ENCODE data around the gene RPL22L1. TPM values are rescaled to one million over a fixed set of nuclear protein-coding genes. Genes with fewer than 3 reads are reported as not detected.
"Not testable (repeated sequence)": the region's sequence is repeated elsewhere in the genome, so short reads cannot be mapped to it uniquely, and the experiment has no call there.

Gene RPL22L1
- polyA plus RNA-seq (2014; cell fraction: cytosol; rRNA removed) = 288 and 306 TPM in 2 replicates
- polyA plus RNA-seq (2014; cell fraction: nucleus; rRNA removed) = 316 and 423 TPM in 2 replicates

DNA sequence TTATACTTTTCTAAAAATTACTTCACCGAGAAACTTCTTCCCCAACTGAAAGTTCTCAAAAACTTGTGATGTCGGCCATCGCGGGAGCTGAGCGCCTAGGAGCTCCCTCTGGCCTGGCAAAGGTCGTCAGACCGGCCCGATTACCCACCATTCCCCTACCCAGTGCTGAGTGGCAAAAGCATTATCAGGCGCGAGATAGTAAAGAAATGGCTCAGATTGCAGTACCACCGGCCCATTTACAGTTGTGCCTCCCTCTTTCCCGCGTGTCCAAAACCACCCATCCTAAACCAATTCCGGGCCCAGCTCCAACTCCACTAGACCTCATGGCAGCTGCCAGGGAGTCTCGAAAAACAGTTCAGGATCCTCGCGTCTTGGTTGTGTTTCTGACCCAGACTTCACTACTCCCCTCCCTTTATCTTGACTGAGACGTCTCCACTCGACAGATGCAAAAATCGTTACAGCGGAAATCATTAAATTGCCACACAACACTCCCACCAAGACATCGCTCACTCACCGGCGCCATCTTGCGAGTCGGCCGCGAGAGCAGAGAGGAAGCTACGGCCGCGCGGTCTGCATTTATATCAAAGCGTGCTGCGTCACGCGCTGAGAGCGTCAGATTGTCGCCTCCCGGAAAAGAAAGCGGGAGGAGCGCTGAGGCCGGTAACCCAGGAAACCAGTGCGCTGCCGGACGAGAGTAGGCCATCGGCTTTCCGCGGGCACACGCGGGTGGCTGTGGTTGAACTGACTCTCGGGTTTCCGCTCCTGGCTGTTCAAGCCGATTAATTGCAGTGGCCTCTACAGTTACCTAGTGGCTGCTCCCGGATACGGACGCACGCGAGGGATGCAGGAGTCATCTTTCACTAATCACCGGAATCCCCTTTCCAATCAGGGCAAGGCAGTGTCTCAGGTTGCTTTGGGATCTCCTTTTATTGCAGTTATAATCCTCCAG, at the start of gene RPL22L1:
TSS of gene RPL22L1 (minus strand) at position 551 of the 949 bp plus-strand sequence. CDS start at position 523, 28 bp downstream.
- peak; percentile 97 for DNase-seq (ENCODE audit: low spot score)

DNA sequence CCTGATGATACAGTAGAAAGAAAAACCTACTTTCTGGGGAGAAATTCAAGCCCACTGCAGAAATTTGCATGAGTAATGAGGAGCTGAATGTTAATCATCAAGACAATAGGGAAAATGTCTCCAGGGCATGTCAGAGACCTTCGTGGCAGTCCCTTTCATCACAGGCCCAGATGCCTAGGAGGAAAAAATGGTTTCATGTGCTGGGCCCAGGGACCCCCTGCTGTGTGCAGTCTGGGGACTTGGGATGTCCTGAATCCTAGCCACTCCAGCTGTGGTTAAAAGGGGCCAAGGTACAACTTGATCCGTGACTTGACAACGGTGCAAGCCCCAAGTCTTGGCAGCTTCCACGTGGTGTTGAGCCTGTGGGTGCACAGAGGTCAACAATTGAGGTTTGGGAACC, 48.7 kb upstream of the RPL22L1 start:
- DNase-seq (ENCODE audit: low spot score) = no peak

DNA sequence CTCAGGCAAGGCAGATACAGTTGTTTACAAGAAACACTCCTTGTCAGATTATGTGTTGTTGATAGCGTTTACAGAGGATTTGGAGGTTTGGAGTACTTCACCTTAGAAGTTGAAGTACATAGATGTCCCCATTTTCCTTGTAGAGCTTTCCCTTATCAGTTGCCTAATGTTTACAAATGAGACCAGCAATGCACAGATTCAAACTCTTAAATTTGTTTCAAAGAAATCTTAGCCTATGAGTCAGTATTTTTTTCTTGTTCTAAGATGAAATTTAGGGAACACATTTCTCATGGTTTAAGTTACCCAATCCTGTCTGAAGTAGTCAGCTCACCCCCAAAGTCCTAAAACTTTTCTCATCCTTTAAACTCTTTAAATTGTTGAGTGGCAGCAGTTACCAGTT, 44.7 kb upstream of the RPL22L1 start:
- no peak for DNase-seq (ENCODE audit: low spot score)

DNA sequence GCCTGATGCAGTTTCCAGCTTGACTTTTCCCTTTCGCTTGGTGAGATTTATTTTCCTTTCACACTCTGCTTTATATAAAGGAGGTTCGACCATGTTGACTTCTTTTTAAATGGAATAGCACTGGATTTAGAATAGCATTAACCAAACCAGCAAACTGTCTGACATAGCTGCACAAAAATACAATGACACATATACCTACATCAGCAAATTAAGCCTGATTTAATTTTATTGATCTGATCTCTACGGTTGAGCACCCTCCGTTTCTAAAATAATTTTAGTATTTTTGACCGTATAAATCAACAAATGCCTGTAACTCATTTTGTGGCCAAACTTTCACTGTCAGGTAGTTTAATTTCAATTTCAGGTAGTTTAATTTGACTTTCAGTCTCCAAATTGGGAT, 44.2 kb upstream of the RPL22L1 start:
- DNase-seq (ENCODE audit: low spot score) = no peak

DNA sequence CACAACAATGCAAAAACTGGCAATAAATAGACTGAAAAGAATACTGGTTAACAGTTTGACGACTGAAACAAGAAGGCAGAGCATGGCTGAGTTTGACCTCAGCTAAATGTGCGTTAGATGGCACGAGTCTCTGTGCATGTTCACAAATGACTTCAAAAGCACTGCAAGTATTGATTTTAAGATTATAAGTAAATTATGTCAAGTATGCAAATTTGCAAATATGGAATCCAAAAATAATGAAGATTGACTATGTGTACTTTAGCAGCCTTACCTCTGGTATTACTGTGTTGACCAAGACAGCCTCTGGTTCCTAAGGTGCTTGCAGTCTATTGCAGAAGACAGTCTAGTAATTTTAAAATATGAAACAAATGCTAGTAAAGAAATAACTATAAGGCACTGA, 41.1 kb upstream of the RPL22L1 start:
- no peak for DNase-seq (ENCODE audit: low spot score)

DNA sequence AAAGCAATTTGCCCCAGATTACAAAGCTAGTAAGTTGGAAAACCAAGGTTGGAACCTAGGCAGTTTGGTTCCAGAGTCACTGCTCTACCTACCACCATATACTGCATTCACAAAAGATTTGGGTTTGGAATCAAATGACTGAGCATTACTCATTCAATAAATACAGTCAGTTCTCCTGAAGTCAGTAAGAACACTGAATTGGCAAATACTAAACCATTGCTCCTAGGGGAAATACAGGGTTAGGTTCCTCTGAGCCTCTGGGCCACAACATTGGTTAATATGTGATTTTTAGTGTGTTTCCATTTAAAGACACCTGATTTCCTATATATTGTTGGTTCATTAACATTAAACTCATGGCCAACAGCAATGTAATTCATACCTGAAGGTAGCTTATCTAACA, 40.5 kb upstream of the RPL22L1 start:
- DNase-seq (ENCODE audit: low spot score) = no peak

DNA sequence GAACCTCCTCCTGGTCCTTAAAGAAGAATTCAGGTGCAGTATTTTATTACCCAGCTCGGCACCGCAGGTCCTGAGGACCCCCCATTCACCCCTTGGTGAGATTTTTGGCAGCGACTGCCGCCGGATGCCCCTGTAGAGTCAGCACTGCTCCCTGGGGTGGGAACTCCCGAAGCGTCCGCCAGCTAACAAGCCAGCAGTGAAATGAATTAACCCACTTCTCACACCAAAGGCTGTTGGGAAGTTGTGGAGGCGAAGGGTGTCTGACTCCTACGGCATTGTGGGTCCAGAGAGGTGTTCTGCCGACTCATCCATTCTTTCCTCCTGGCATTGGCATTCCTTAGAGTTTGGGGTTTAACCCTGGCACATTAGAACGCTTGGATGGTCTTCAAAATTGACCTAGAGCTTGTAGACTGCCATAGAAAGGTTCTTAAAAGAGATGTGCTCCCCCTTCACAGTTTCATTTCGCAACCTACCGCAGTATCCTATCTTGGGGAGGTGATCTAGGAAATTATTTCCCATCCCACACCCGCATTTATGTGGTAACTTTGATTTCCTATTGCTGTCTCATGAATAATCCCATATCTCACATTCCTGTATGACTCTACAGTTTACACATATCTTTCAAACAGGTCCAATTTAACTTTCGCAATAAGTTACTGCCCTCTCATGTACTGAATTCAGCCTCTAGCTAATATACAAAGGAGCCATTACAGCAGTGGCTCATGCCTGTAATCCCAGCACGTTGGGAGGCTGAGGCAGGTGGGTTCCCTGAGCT, 39.3 kb upstream of the RPL22L1 start:
- DNase-seq (ENCODE audit: low spot score) = no peak

DNA sequence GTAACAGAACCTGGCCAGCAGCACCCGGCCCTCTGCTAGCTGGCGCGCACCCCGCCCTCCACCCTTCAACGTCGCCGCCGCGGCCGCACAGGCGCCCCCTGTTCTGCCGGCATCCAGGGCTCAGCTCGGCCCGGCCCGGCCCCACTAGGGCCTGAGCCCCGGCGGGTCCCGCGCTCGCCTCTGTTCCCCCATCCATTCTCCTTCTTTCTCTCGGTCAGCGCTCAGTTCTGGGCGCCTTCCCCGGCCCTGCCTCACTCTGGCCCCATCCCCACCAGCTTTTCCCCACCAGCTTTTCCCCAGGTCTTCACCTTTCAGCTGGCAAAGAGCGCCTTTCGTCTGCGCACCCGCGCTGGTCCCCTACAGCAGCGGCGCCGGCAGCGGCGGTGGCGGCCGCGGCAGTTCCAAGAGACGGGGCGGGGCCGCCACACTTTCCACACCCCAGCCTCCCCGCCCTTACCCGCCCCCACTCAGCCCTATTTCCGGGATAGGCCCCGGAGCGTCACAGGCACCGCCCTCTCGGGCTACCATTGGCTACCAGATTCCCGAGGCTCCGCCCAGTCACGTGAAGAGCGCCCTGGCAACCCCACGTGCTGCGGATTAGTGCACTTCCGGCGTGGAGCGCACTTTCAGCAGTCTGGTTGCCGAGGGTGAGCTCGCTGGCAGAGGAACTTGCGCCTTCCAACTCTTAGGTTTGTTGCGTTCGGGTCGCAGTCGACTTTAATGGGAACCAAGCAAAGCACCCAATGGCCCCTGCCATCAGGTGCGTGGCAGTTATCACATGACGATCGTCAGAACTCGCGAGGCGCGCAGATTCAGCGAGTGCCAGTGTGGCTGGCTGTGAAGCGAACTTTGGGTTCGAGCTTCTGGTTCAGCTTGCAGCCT, 38.5 kb upstream of the RPL22L1 start, which contains the start of gene EIF5A2:
TSS of gene EIF5A2 (minus strand) at position 403 of the 882 bp plus-strand sequence. CDS start 831 bp downstream, outside the sequence.
- DNase-seq (ENCODE audit: low spot score) = peak; percentile 97

DNA sequence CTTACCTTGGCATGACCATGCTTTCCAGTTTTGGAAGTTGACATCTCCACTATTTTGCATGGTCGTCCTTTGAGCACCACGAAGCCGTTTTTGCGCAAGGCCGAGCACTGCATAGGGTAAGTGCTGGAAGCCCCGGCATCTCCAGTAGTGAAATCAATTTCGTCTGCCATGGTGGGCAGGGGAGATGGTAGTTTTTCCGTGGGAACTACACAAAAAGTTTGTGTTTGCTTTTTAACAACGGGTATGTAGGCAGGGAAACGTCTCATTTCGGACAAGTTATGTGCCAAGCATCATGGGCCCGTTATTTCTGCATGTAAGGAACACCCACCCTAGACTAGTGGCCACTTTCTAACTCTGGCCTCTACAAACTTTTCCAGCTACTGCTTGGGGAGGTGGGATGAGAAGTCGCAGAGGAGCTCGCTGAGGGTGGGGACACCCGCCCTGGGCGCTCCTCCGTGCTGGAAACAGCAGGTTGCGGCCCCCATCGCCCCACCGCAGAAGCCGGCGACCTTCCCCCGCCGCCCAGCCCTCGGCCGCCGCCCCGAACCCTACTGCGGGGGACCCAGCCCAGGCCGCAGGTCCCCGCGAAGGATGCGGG, 37.7 kb upstream of the RPL22L1 start:
- peak; percentile 19 for DNase-seq (ENCODE audit: low spot score)

DNA sequence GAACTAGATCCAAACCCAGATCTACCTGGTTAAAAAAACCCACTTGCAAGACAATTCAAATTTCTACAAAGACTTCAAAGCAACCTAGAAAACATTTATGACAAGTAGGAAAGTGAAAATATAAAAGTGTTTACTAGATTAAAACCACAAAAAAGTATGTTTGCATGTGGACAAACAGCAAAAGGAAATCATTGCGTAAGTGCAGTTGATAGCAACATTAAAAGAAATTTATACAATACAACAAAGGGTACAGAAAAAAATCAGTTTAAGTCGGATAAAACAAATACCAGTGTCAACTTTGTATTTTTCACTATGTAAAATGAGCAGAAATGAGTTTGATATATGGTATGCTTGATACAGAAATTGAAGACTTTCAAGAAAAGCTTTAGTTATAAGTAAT, 35.9 kb upstream of the RPL22L1 start:
- no peak for DNase-seq (ENCODE audit: low spot score)

DNA sequence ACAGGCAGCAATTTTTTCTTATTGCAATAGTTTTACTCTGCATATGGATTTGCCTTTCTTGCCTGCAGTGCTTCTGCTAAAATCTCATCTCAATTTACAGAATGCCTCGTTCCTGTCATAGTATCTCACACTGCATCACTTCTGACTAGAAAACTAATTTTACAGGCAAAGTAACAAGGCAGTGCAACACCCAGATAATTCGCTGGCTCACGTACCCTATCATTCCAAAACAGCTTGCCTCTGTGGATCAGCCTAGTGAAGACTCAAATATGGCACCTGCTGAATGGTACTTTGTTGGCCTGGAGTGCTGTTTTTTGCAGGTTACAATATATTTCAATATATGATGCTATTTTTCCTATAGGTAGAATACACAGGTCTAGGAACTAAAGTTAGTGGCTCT, 33.1 kb upstream of the RPL22L1 start:
- DNase-seq (ENCODE audit: low spot score) = no peak

DNA sequence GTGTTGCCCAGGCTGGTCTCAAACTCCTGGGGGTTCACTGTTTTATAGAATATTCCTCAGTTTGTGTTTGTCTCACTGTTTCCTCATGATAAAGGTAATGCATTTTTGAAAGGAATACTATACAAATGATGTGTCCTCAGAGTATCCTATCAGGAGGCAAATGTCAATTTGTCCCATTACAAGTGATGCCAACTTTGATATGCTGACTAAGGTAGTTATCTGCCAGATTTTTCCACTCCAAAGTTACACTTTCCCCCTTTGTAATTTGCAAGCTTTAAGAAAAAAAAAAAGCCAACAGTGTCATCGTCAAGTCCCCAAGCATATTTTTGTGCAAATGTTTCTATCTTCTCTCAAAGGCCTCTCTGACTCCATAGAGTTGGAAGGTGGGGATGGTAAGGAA, 29.5 kb upstream of the RPL22L1 start:
- no peak for DNase-seq (ENCODE audit: low spot score)

DNA sequence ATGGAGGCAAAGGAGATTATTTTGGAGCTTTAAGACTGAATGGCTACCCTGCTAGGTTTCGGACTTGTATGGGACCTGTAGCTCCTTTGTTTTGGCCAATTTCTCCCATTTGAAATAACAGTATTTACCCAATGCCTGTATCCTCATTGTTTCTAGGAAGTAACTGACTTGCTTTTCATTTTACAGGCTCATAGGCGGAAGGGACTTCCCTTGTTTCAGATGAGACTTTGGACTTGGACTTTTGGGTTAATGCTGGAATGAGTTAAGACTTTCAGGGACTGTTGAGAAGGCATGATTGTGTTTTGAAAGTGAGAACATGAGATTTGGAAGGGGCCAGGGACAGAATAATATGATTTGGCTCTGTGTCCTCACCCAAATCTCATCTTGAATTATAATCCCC, 28.0 kb upstream of the RPL22L1 start:
- no peak for DNase-seq (ENCODE audit: low spot score)

DNA sequence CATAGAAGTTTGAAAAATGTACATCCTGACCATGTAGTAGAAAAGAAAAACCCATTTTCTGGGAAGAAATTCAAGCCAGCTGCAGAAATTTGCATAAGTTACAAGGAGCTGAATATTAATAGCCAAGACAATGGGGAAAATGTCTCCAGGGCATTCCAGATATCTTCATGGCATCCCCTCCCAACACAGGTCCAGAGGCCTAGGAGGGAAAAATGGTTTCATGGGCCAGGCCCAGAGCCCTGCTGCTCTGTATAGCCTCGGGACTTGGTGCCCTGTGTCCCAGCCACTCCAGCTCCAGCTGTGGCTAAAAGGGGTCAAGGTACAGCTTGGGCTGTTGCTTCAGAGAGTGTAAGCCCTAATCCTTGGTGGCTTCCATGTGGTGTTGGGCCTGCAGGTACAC, 27.2 kb upstream of the RPL22L1 start:
- not testable (repeated sequence) for DNase-seq (ENCODE audit: low spot score)

DNA sequence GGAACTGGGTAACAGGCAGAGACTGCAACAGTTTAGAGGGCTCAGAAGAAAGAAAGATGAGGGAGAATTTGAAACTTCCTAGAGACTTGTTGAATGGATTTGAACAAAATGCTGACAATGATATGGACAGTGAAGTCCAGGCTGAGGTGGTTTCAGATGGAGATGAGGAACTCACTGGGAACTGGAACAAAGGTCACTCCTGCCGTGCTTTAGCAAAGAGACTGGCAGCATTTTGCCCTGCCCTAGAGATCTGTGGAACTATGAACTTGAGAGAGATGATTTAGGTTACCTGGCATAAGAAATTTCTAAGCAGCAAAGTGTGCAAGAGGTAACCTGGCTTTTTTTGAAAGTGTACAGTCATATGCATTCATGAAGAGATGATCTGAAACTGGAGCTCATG, 26.8 kb upstream of the RPL22L1 start:
- no peak for DNase-seq (ENCODE audit: low spot score)

DNA sequence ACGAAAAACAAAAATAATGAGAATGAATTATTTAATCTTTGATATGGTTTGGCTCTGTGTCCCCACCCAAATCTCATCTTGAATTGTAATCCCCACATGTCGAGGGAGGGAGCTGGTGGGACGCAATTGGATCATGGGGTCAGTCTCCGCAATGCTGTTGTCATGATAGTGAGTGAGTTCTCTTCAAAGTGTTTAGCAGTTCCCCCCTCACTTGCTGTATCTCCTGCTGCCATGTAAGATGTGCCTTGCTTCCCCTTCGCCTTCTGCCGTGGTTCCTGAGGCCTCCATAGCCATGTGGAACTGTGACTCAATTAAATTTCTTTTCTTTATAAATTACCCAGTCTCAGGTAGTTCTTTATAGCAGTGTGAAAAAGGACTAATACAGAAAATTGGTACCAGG, 26.3 kb upstream of the RPL22L1 start:
- not testable (repeated sequence) for DNase-seq (ENCODE audit: low spot score)

DNA sequence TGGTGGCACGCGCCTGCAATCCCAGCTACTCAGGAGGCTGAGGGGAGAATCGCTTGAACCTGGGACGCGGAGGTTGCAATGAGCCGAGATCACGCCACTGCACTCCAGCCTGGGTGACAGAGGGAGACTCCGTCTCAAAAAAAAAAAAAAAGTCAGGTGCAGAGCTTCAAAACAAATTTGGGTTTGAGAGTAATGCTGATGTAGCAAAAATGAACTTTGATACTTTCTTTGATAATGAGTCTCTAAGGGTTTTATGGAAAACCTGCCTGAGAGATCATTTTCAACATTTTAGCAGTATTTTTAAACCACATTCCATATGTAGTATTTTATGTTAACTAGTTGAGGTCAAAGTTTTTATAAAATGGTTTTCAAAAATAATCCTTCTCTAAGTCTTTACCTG, 23.9 kb upstream of the RPL22L1 start:
- no peak for DNase-seq (ENCODE audit: low spot score)

DNA sequence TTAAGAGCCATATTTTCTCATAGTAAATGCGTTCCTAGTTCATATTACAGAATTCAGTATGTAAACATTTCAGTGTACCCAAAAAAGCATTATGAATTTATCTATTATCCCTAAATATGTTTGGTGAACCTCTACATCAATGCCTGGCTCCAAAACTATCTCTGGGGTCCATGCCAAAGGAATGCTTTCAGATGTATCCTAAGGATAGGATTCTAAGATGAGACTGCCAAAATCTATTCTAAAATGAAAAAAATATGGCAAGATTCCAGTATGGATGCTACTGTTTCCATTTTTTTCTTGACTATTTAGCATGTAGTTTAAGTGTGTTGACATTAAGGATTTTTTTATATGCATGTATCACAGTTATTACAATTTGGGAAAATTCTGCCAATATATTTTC, 19.6 kb upstream of the RPL22L1 start:
- DNase-seq (ENCODE audit: low spot score) = no peak

DNA sequence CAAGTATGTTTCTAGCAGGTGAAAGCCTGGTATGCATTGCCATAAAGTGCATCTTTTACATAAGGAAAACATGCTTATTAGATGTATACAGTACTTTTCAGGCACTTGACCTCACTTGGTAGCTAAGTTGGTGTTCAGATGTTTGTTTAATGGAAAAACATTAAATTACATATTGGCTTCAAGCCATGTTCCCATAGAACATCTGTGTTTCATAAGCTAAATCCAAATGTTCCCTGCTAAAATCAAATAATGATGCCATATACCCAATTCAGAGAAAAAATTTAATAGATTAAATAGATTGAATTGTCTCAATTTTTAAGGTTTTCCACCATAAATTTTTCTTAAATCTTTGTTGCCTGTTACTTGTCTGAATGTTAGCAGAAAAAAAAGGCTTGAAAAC, 19.1 kb upstream of the RPL22L1 start:
- DNase-seq (ENCODE audit: low spot score) = no peak

DNA sequence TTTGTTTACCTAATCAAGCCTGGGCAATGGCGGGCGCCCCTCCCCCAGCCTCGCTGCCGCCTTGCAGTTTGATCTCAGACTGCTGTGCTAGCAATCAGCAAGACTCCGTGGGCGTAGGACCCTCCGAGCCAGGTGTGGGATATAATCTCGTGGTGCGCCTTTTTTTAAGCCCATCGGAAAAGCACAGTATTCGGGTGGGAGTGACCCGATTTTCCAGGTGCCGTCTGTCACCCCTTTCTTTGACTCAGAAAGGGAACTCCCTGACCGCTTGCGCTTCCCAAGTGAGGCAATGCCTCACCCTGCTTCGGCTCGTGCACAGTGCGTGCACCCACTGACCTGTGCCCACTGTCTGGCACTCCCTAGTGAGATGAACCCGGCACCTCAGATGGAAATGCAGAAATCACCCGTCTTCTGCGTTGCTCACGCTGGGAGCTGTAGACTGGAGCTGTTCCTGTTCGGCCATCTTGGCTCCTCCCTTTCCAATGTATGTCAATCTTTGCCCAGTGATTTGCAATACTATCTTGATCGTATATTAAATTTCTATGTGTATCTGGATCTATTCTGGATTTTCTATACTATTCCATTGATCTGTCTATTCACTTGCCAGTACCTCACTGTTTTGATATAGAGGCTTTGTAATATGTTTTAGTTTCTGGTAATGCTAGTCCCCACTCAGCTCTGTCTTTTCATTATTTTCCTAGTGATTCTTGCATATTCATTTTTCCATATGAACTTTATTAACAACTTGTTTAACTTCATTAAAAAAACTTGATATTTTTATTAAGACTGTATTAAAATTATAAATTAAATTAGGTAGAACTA, 14.3 kb upstream of the RPL22L1 start:
- not testable (repeated sequence) for DNase-seq (ENCODE audit: low spot score)

Measured in SK-N-DZ (cell line).